Mucosa of descending colon (tissue), 3 donors: ENCODE data around the gene MDFIC2. TPM values are rescaled to one million over a fixed set of nuclear protein-coding genes. Genes with fewer than 3 reads are reported as not detected.

Experiments
- ATAC-seq: fragments of 200-7000 bp; cut with Tn5 transposase; one replicate; pipeline ENCODE4 v1.9.1; 2020; ENCODE audit warnings: mild to moderate bottlenecking, moderate library complexity
- DNase-seq, 3 donors: peaks; one replicate each; pipeline ENCODE4 v3.0.0-alpha.2; 2020
- H3K36me3 ChIP-seq: fragments of 200-600 bp; one replicate; pipeline ENCODE4 v1.8.0; 2021; ENCODE audit warnings: low read depth, mild to moderate bottlenecking
- H3K4me1 ChIP-seq: fragments of 200-600 bp; one replicate; pipeline ENCODE4 v1.8.0; 2021; ENCODE audit warnings: low read depth, mild to moderate bottlenecking
- H3K4me3 ChIP-seq: fragments of 200-600 bp; one replicate; pipeline ENCODE4 v1.8.0; 2021; ENCODE audit warnings: mild to moderate bottlenecking
- H3K9me3 ChIP-seq: fragments of 200-600 bp; one replicate; pipeline ENCODE4 v1.8.0; 2021; ENCODE audit warnings: mild to moderate bottlenecking
- CTCF ChIP-seq: fragments of 200-600 bp; IDR thresholded peaks from one replicate; pipeline ENCODE4 v1.8.0; 2022; ENCODE audit warnings: antibody characterized with exemption, mild to moderate bottlenecking
- intact Hi-C, 2 donors: fragments of 100-400 bp; cut with DNase I in 1 of 2; cut with micrococcal nuclease in 1 of 2; formaldehyde crosslinking; loops; one replicate each; pipeline versions ENCODE4 v1.11.0 to v1.11.1; 2022; cut with DNase I, micrococcal nuclease
- total RNA-seq, 3 donors: library from RNA; stranded (reverse); fragmentation: NEBNext Ultra II Directional in 2 of 3; extraction: Animal tissue kit (Norgen Biotek cat#: 25700) in 2 of 3; gene quantifications; one replicate each; pipeline versions ENCODE4 v1.2.1 to v1.2.4, GENCODE V29; 2021 to 2023
- donor health status: DM: no; HTN: no; CAD: no; lungs with moderate emphysema.
- donor health status: DM: no; HTN: no; CAD: no.
- donor health status: DM: no; HTN: yes; CAD: no.

MDFIC2 gene
- total RNA-seq, 3 donors from 2014 or later = not detected

DNA sequence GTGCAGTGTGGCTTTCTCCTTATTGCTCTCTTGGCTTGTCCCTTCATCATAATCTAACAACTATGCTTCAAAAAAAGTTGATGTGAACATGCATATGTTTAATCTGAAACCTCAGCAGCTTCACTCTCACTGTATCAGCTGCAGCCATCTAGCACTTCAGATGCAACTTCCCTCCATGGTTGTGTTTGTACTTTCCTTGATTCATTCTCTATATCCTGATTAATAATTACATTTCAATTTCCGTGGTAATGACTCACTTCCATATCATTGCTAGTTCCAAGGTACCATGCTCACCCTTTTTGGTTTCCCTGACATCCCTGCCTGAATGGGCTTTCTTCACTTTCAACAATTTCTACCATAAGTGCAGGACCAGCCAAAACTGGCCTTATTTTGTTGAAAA lies 51.2 kb downstream of the MDFIC2 start:
- no peak for ATAC-seq
- peaks cover 5% of the 10 kb centered on the region for H3K4me1 ChIP-seq
- DNase-seq = no peak
- intact Hi-C loops = no loop called here
- H3K4me3 ChIP-seq = no peak overlapping the region
- TF ChIP-seq CTCF = no peak
- no peaks in the 10 kb centered on the region for H3K9me3 ChIP-seq
- H3K36me3 ChIP-seq = no peaks in the 10 kb centered on the region

- TF ChIP-seq CTCF = no peak
- H3K36me3 ChIP-seq = no peaks in the 10 kb centered on the region
- no peak overlapping the region for H3K4me3 ChIP-seq
- ATAC-seq (no peak), DNase-seq (no peak)
- intact Hi-C loops = no loop called here
- H3K9me3 ChIP-seq = no peaks in the 10 kb centered on the region
- no peaks in the 10 kb centered on the region for H3K4me1 ChIP-seq
Observed at GRCh38 chr3:70256566-70256965, 55.9 kb downstream of the MDFIC2 start.

GRCh38 chr3:70250492-70250891 lies 61.9 kb downstream of the MDFIC2 start:
- no peaks in the 10 kb centered on the region for H3K4me1 ChIP-seq
- TF ChIP-seq CTCF = no peak
- no peak overlapping the region for H3K4me3 ChIP-seq
- H3K36me3 ChIP-seq = no peaks in the 10 kb centered on the region
- DNase-seq (no peak), ATAC-seq (no peak)
- H3K9me3 ChIP-seq = no peaks in the 10 kb centered on the region
- intact Hi-C loops = no loop called here

- no peaks in the 10 kb centered on the region for H3K9me3 ChIP-seq
- no peak overlapping the region for H3K4me3 ChIP-seq
- DNase-seq (no peak), ATAC-seq (no peak)
- intact Hi-C loops = no loop called here
- no peaks in the 10 kb centered on the region for H3K4me1 ChIP-seq
- H3K36me3 ChIP-seq = no peaks in the 10 kb centered on the region
- no peak for TF ChIP-seq CTCF
Observed at GRCh38 chr3:70249509-70250160, 62.8 kb downstream of the MDFIC2 start.

- TF ChIP-seq CTCF = no peak
- Histone ChIP-seq H3K4me3 (no peak overlapping the region), H3K4me1 (no peaks in the 10 kb centered on the region), H3K36me3 (no peaks in the 10 kb centered on the region), H3K9me3 (no peaks in the 10 kb centered on the region)
- DNase-seq (no peak), ATAC-seq (no peak)
- intact Hi-C loops = no loop called here
Observed at GRCh38 chr3:70248856-70249255, 63.6 kb downstream of the MDFIC2 start.

DNA sequence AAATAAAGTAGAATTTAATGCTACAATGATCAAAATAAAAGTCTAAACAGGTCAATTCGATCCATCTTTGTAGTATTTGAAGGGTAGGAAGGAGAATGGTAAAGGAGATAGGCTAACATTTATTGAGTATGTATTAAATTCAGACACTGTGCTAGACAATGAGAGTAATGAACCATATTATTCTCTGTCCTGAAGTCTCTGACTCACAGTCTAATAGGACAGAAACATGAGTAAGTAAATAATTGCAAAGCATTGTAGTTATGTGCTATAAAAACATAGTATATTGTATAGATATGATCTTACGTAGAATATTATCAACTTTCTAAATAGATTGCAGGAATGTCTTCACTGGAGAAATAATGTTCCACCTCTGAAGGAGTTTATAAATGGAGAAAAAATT lies 64.5 kb downstream of the MDFIC2 start:
- Histone ChIP-seq H3K4me3 (no peak overlapping the region), H3K9me3 (no peaks in the 10 kb centered on the region), H3K4me1 (no peaks in the 10 kb centered on the region), H3K36me3 (no peaks in the 10 kb centered on the region)
- no peak for ATAC-seq
- intact Hi-C loops = no loop called here
- DNase-seq = no peak
- no peak for TF ChIP-seq CTCF
